Testis (tissue), 3 donors: ENCODE measurements around the gene CDPF1. TPM values are rescaled to one million over a fixed set of nuclear protein-coding genes. Genes with fewer than 3 reads are reported as not detected.

ENCODE experiments used
- DNase-seq: peaks from one replicate; pipeline ENCODE4 v3.0.0-alpha.2; 2019
- H3K27ac ChIP-seq, 2 donors: fragments of 200-600 bp; sonication (generic); one replicate each; pipeline ENCODE4 v1.5.1; 2019
- H3K27me3 ChIP-seq: fragments of 200-600 bp; sonication (generic); one replicate; pipeline ENCODE4 v1.5.1; 2019
- H3K36me3 ChIP-seq: fragments of 200-600 bp; sonication (generic); one replicate; pipeline ENCODE4 v1.5.1; 2017; ENCODE audit warnings: low read depth; ENCODE audit errors: missing control alignments
- H3K4me1 ChIP-seq: fragments of 200-600 bp; sonication (generic); one replicate; pipeline ENCODE4 v1.5.1; 2019
- H3K4me3 ChIP-seq, 2 donors: fragments of 200-600 bp; sonication (generic); one replicate each; pipeline ENCODE4 v1.5.1; 2017 to 2019
- H3K9me3 ChIP-seq: fragments of 200-600 bp; sonication (generic); one replicate; pipeline ENCODE4 v1.5.1; 2017
- POLR2A ChIP-seq: fragments of 450-650 bp; IDR thresholded peaks from one replicate; pipeline ENCODE4 v1.6.1; 2017; ENCODE audit warnings: antibody characterized with exemption, mild to moderate bottlenecking, moderate library complexity
- WGBS, 2 donors: methylation state at CpG; one replicate each; pipeline ENCODE4 v1.1.5; 2018; 5-methylcytosine and 5-hydroxymethylcytosine counted together
- intact Hi-C: fragments of 100-400 bp; cut with DNase I; formaldehyde crosslinking; loops from one replicate; pipeline ENCODE4 v1.15.1; 2023; ENCODE audit warnings: low total_unique reads
- polyA plus RNA-seq: library from polyadenylated mRNA; stranded (reverse); fragments of 350-450 nt; fragmentation: Illumina TruSeq; extraction: RNeasy Lipid Tissue Mini Kit (QIAGEN cat#74804); gene quantifications from one replicate; pipeline ENCODE4 v1.2.3, GENCODE V29; 2014; ENCODE audit warnings: low read depth, low replicate concordance; ENCODE audit not compliant: insufficient read depth
- total RNA-seq, 2 donors: library from RNA; depleted of rRNA; stranded (reverse); fragments of >200 nt; gene quantifications; one replicate each; pipeline ENCODE4 v1.2.3, GENCODE V29; 2016
- TF ChIP-seq, protein P1 (sequence below), 3 experiments: fragments of 450-650 bp in 2 of 3; fragments of 200-600 bp in 1 of 3; sonication (generic) in 1 of 3; IDR thresholded peaks; one replicate each; pipeline ENCODE4 v1.5.1; 2016 to 2019; ENCODE audit warnings: antibody characterized with exemption in 3 of 3, mild to moderate bottlenecking in 2 of 3, moderate library complexity in 1 of 3

Gene CDPF1
- total and polyA plus RNA-seq, 3 donors from 2014 or later, result 6.0 to 12.2 (median 11.0) TPM

DNA sequence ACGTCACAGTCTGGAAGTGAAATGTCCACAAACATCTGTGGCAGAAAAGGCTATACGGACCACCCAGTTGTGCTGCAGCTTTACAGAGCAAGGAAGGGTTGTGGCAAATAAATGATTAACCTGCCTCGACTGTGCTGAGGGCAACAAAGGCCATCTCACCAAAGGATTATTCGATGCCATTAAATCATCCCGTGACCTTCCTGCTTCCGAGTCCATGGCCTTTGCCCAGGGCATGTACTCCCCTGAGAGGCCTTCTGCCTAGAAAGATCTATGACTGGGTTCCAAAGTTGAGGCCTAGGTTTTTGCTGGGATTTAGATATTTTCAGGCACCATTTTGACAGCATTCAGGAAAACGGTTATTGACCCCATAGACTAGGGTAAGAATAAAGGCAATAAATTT, 9.2 kb downstream of the CDPF1 start:
- no peak for DNase-seq
- no peaks in the 10 kb centered on the region for H3K36me3 ChIP-seq
- intact Hi-C loops, result no loop called here

GRCh38 chr22:46240506-46240905, 9.6 kb downstream of the CDPF1 start:
- DNase-seq, result no peak
- no peaks in the 10 kb centered on the region for H3K9me3 ChIP-seq
- H3K27me3 ChIP-seq, result no peaks in the 10 kb centered on the region
- peaks cover 28% of the 10 kb centered on the region for H3K4me1 ChIP-seq
- TF ChIP-seq POLR2A, result no peak
- TF ChIP-seq, protein P1, sequence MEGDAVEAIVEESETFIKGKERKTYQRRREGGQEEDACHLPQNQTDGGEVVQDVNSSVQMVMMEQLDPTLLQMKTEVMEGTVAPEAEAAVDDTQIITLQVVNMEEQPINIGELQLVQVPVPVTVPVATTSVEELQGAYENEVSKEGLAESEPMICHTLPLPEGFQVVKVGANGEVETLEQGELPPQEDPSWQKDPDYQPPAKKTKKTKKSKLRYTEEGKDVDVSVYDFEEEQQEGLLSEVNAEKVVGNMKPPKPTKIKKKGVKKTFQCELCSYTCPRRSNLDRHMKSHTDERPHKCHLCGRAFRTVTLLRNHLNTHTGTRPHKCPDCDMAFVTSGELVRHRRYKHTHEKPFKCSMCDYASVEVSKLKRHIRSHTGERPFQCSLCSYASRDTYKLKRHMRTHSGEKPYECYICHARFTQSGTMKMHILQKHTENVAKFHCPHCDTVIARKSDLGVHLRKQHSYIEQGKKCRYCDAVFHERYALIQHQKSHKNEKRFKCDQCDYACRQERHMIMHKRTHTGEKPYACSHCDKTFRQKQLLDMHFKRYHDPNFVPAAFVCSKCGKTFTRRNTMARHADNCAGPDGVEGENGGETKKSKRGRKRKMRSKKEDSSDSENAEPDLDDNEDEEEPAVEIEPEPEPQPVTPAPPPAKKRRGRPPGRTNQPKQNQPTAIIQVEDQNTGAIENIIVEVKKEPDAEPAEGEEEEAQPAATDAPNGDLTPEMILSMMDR (IDR thresholded peaks at IDR 0.05), result no peak
- intact Hi-C loops, result no loop called here
- H3K4me3 ChIP-seq, result no peak overlapping the region
- no peak overlapping the region for H3K27ac ChIP-seq
- 87 to 97% methylated on average over 6 of the region's 6 CpGs for WGBS, 2 donors
- no peaks in the 10 kb centered on the region for H3K36me3 ChIP-seq

More for the DNA sequence above, 9.2 kb downstream of the CDPF1 start:
- H3K4me3 ChIP-seq, result no peak overlapping the region
- no peak overlapping the region for H3K27ac ChIP-seq
- TF ChIP-seq, protein P1 (IDR thresholded peaks at IDR 0.05), result no peak
- TF ChIP-seq POLR2A, result no peak
- peaks cover 31% of the 10 kb centered on the region for H3K4me1 ChIP-seq
- H3K27me3 ChIP-seq, result no peaks in the 10 kb centered on the region
- no peaks in the 10 kb centered on the region for H3K9me3 ChIP-seq
- 73 to 80% methylated on average over 7 of the region's 7 CpGs for whole genome bisulfite sequencing, 2 donors

DNA sequence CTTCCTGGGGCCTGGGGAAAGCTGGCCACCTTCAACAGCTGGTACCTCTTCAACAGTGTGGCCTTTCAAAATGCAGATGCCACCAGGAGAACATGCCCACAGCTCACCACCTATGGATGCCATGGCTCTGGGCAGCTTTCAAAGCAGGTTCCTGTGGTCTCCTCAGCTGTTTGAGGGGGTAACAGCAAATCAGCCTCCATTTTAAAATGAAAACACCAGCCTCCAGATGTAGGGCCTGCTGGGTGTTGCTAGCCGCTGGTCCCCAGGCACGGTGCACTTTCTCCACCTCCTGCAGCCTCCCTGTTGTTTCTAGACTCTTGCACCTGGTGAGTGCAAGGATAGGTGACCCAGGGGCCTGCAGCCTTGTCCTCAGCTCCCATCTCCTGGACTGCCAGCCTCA, 10.0 kb downstream of the CDPF1 start:
- peaks cover 23% of the 10 kb centered on the region for H3K4me1 ChIP-seq
- H3K4me3 ChIP-seq, result no peak overlapping the region
- no peak overlapping the region for H3K27ac ChIP-seq
- 100% methylated on average over 2 of the region's 2 CpGs for WGBS, 2 donors
- intact Hi-C loops, result no loop called here
- no peaks in the 10 kb centered on the region for H3K27me3 ChIP-seq
- no peaks in the 10 kb centered on the region for H3K36me3 ChIP-seq
- TF ChIP-seq, protein P1 (IDR thresholded peaks at IDR 0.05), result no peak
- no peak for TF ChIP-seq POLR2A
- no peak for DNase-seq
- H3K9me3 ChIP-seq, result no peaks in the 10 kb centered on the region

DNA sequence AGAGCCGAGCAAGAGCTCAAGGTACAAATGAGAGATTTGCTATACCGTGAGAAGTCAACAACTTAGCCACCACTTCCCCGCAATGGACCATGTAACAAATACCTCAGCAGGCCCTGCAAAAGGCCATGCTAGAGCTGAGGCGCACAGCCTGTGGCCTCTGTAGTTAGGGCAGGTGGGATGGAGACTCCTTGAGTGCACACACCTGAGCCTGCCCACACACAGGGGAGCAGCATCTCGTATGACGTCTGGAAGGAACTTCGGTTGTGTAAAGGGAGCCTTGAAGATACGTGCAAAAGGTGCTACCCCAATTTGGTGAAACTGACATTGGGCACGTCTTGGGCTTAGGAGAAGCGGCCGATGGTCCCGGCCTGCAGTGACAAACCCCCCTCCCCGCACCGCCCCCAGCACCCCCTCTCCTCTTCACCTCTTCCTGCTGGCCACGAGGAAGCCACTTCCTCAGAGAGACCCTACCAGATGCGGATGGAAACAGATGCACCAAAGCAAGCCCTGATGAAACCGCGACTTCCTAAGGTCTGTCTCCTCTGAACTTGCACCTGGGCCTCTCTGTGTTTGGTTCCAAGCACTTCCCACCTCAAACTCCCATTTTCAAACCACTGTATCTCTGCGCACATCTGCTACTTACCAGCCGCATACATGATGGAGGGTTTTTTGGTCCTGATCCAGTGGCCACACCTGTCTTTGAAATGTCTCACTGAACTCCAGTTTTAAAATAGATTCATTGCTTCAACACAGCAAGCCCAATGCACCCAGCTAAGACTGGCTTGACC, 10.6 kb downstream of the CDPF1 start:
- Histone ChIP-seq H3K9me3 (no peaks in the 10 kb centered on the region), H3K4me1 (peaks cover 17% of the 10 kb centered on the region), H3K4me3 (no peak overlapping the region), H3K27me3 (no peaks in the 10 kb centered on the region), H3K27ac (no peak overlapping the region), H3K36me3 (no peaks in the 10 kb centered on the region)
- WGBS, 2 donors, result 90 to 93% methylated on average over 17 to 20 of the region's 20 CpGs
- no peak for TF ChIP-seq POLR2A
- TF ChIP-seq, protein P1 (IDR thresholded peaks at IDR 0.05), result no peak
- intact Hi-C loops, result no loop called here
- DNase-seq, result no peak

DNA sequence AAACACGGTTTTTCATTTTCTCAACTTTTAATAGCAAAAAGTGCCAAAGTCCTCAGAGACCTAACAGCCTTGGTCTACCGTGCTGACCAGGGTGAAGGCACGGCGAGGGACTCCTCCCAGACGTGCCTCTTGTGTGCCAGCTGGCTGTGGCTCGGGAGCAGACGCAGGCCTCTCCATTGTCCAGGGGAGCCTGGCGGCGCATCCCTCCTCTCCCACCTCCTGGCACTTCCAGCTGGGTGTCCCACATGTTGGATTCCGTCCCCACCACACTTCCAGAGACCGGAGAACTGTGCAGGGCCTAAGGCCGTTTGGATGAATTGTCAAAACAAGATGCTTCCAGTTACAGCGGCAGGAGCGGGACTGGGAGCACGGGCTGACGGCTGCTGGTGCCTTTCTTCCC, 11.6 kb downstream of the CDPF1 start:
- no peak overlapping the region for H3K27ac ChIP-seq
- H3K4me3 ChIP-seq, result no peak overlapping the region
- TF ChIP-seq, protein P1 (IDR thresholded peaks at IDR 0.05), result no peak
- TF ChIP-seq POLR2A, result no peak
- no peaks in the 10 kb centered on the region for H3K9me3 ChIP-seq
- WGBS, 2 donors, result 90 to 92% methylated on average over 16 of the region's 16 CpGs
- intact Hi-C loops, result no loop called here
- no peaks in the 10 kb centered on the region for H3K27me3 ChIP-seq
- no peak for DNase-seq
- H3K4me1 ChIP-seq, result peaks cover 8% of the 10 kb centered on the region
- no peaks in the 10 kb centered on the region for H3K36me3 ChIP-seq
